ENCODE results near the gene PIK3CG. TPM values are rescaled to one million over a fixed set of nuclear protein-coding genes. Genes with fewer than 3 reads are reported as not detected.
"Not testable (repeated sequence)": the region's sequence is repeated elsewhere in the genome, so short reads cannot be mapped to it uniquely, and the experiment has no call there.

PIK3CG gene
- total RNA-seq (2014; rRNA removed; shearing (Covaris generic)), result 0.86 and 1.5 TPM in 2 replicates

- DNase-seq (ENCODE audit: low read depth), result no peak
Observed at GRCh38 chr7:106865130-106866041, at the start of gene PIK3CG. Gene PIK3CG, plus strand, starts transcription at chr7:106865282. Its CDS starts 2,280 bp downstream, at chr7:106867562.

GRCh38 chr7:106817098-106817497 lies 48.0 kb upstream of the PIK3CG start:
- DNase-seq (ENCODE audit: low read depth), result no peak

DNA sequence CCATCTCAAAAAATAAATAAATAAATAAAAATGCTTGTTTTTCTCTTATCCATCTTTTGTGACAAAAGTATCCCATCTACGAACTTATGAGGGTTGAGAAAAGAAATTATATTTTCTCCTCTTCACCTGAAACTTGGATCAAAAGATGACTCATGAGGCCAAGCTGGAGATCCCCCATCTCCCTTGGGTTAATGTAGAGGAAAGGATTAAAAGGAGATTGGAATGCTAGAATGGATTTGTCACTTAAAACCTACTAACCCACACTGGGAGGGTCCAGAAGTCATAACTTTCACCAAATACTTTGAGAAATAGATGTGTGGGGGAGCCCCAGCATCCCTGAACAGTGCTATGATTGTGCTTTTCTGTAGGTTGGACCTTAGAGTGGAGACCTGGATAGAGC lies 46.3 kb upstream of the PIK3CG start:
- peak; percentile 24 for DNase-seq (ENCODE audit: low read depth)

DNA sequence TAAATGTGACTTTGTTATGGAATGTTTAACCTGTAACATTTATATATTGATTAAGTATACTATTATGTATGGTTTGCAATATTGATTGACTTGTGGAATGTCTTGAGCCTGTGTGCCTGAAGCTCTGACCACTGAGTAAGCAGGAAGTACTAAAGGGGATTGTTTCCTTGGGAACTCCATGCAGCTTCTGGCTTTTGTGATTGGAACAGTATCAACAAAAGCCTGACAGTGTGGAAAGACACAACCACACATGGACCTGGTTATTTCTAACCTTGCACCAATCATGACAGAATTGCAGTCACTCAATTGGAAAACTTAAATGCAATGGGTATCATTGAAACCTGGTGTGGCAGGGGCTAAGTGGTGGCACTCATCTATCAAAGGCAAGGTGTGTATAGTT lies 45.5 kb upstream of the PIK3CG start:
- DNase-seq (ENCODE audit: low read depth), result no peak

DNA sequence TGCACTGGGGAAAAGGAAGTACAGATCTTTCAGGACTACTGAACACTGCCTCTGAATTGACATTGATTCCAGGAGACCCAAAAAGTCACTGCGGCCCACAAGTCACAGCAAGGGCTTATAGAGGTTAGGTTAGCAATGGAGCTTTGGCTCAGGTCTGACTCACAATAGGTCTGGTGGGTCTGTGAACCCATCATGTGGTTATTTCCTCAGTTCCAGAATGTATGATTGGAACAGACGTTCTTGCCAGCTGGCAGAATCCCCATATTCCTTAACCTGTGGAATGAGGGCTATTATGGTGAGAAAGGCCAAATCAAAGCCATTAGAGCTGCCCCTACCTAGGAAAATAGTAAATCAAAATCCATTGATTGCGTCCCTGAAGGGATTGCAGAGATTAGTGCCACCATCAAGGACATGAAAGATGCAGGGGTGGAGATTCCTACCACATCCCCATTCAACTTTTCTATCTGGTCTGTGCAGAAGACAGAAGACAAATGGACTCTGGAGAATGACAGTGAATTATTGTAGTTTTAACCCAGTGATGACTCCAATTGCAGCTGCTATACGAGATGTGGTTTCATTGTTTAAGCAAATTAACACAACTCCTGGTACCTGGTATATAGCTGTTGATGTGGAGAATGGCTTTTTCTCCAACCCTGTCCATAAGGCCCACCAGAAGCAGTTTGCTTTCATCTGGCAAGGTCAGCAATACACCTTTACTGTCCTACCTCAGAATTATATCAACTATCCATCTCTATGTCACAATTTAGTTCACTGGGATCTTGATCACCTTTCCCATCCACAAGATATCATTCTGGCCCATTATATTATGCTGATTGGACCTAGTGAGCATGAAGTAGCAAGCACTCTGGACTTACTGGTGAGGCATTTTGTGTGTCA lies 44.5 kb upstream of the PIK3CG start:
- DNase-seq (ENCODE audit: low read depth), result no peak

DNA sequence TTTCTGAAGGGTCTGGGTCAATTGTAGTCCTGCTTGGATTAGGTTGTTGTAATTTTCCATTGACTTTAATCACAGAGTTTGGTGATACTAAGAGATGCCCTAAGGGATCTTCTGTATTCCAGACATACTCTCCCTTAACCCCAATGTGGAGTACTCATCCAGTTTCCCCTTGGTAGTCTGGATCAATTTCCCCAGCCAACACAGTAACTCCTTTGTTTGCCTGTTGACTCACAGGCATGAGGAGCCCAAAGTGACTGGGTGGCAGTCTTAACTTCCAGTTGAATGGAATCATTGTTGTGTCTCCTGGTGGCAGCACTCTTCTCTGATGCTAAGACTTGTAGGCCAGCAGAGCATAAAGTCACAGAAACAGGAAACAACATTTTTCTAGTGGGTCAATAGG lies 41.5 kb upstream of the PIK3CG start:
- peak; percentile 61 for DNase-seq (ENCODE audit: low read depth)

DNA sequence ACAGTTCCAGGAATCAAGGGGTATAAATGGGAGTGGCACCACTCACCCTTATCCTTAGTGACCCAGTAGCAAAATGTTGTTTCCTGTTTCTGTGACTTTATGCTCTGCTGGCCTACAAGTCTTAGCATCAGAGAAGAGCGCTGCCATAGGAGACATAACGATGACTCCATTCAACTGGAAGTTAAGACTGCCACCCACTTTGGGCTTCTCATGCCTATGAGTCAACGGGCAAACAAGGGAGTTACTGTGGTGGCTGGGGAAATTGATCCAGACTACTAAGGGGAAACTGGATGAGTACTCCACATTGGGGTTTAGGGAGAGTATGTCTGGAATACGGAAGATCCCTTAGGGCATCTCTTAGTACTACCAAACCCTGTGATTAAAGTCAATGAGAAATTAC lies 40.6 kb upstream of the PIK3CG start:
- DNase-seq (ENCODE audit: low read depth), result peak; percentile 83

DNA sequence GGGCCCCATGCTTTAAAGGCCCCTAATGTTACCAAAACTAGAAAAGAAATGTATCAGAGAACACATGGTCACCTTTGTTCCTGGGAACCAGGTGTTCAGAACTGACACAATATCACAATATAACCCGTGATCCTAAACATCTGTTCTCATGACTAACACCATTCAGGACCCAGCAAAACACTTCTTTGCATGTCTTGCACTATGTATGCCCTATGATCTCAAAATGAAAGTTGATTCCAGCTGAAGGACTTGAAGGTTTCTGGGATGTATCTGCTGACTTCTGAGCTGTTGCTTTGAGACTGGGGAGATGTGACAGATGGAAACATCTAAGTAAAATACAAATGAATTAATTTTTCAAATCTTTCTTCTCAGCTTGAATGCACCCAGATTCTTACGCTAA lies 37.5 kb upstream of the PIK3CG start:
- no peak for DNase-seq (ENCODE audit: low read depth)

DNA sequence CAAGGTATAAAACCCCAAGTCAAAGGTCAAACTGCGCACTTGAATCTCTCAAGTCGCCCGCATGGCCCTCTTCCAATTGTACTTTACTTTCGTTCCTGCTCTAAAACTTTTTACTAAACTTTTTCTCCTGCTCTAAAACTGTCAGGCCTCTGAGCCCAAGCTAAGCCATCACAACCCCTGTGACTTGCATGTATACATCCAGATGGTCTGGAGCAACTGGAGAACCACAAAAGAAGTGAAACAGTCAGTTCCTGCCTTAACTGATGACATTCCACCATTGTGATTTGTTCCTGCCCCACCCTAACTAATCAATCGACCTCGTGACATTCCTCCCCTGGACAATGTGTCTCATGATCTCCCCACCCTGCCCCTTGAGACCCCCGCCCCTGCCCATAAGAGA lies 35.6 kb upstream of the PIK3CG start:
- no peak for DNase-seq (ENCODE audit: low read depth)

- DNase-seq (ENCODE audit: low read depth), result not testable (repeated sequence)
Observed at GRCh38 chr7:106830896-106831295, 34.2 kb upstream of the PIK3CG start.

DNA sequence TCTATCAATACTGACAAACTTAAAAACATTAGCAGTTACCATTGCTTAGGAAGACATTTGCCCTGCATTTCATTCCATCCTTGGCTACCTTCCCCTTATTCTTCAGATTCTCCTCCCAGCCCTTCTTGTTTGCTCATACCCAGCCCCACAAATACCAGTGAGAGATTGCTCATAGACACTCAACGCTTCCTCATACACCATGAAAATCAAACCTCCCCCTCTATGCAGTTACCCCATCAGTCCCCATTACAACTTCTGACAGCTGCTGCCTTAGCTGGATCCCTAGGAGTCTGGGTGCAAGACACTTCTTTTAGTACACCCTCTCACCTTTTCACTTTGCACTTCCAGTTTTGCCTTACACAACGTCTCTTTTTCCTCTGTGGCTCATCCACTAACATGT lies 28.3 kb upstream of the PIK3CG start:
- no peak for DNase-seq (ENCODE audit: low read depth)

- DNase-seq (ENCODE audit: low read depth), result no peak
Observed at GRCh38 chr7:106839511-106839910, 25.6 kb upstream of the PIK3CG start.

DNA sequence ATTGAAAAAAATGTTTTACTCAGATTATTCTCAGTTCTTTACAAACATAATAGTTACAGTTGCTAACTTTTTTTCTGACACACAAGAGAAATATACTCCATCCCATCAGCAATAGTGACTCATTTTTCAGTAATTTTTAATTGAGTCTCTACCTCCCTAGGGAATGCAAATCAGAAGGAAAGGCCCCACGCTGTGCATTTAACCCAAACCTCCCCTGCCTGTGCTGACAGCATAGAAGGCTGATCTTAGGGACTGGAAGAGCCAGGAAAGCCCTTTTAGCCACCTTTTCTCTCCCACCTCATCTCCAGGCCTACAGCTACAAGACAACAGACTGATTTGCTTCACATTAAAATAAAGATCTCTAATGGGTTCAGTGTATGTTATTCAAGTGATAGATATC lies 24.7 kb upstream of the PIK3CG start:
- DNase-seq (ENCODE audit: low read depth), result peak; percentile 87

DNA sequence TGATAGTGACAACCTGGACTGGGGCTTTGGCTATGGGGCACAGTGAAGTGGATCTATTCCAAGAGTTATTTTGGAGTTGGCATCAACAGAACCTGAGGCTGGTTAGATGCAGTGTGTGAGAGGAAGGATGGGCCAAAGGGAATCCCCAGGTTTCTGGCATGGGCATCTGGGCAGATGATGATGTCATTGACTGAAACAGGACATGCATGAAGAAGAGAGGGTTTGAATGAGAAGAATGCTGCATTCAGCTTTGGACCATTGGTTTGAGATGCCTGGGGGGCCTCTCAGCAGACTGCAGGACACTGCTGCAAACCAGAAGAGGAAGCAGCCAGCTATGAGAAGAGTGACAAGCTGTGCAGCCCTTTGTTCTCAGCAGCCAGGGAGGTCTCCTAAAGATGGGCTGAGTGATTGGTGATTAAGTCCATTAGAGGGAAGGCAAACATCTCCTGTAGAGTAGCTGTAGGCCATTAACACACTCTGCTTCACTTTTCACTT lies 23.1 kb upstream of the PIK3CG start:
- DNase-seq (ENCODE audit: low read depth), result peak; percentile 58

DNA sequence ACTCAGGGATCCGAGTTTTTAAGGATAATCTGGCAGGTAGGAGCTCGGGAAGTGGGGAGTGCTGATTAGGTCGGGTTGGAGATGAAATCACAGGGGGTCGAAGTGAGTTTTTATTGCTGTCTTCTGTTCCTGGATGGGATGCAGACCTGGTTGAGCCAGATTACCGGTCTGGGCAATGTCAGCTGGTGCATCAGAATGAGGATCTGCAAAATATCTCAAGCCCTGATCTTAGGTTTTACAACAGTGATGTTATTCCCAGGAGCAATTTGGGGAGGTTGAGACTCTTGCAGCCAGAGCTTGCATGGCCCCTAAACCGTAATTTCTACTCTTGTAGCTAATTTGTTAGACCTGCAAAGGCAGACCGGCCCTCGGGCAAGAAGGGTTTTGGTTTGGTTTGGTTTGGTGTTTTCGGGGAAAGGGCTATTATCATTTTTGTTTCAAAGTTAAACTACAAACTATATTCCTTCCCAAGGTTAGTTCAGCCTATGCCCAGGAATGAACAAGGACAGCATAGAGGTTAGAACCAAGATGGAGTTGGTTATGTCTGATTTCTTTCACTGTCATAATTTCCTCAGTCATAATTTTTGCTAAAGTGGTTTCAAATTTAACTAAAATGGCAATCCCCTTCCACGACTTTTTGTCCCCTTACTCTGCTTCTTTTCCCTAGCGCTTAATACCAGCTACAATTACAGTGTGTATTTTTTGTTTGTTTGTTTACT lies 20.6 kb upstream of the PIK3CG start:
- DNase-seq (ENCODE audit: low read depth), result no peak

DNA sequence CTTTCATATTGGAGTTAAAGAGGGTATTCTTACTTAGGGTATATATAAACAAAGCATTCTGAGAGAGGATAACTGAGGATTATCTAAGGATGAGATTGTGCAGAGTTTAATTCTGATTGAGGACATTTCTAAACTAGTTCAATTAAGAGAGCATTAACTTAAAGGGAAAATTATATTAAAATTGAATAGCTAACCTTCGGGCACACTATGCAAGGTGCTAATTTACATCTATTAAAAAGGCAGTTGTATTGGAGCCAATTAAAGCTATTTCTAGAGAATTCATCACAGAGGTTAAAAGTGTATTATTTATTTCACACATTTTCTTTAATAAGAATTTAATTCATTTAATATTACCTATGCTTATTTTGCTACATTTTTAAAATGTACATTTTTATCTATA lies 17.0 kb upstream of the PIK3CG start:
- DNase-seq (ENCODE audit: low read depth), result no peak

- peak; percentile 86 for DNase-seq (ENCODE audit: low read depth)
Observed at GRCh38 chr7:106848851-106849442, 16.1 kb upstream of the PIK3CG start.

DNA sequence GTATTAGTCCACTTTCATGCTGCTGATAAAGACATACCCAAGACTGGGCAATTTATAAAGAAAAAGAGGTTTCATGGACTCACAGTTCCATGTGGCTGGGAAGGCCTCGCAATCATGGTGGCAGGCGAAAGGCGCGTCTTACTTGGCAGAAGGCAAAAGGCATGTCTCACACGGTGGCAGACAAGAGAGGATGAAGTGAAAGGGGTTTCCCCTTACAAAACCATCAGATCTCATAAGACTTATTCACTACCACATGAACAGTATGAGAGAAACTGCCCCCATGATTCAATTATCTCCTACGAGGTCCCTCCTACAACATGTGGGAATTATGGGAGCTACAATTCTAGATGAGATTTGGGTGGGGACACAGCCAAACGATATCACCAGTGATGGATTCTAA lies 13.4 kb upstream of the PIK3CG start:
- not testable (repeated sequence) for DNase-seq (ENCODE audit: low read depth)

- DNase-seq (ENCODE audit: low read depth), result no peak
Observed at GRCh38 chr7:106853250-106853908, 11.7 kb upstream of the PIK3CG start.

DNA sequence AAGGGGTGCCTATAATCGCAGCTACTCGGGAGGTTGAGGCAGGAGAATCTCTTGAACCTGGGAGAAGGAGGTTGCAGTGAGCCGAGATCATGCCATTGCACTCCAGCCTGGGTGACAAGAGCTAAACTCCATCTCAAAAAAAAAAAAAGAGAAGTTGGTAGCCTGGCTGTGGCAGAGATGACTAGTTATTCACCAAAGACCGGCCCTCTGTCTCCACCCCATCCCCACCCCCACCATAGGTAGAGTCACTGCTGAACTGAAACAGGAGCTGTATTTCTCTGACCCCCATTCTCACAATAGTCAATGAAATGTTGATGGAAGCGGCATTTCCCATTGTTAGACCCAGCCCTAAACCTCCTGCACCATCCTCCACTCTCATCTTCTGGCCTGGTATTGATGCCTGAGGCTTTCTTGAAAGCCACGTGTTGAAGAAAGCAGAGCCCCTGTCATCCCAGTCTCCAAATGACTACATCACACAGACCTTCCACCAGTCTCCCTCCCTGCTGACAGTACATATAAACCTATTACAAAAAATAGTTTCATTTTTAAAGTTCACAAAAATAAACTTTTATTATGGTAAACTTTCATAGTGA lies 9.4 kb upstream of the PIK3CG start:
- no peak for DNase-seq (ENCODE audit: low read depth)

Data from Daoy (cell line).